ENCODE results near the gene ACP7.

ACP7 gene

GRCh38 chr19:39103151-39103550, 19.0 kb downstream of the ACP7 start:
- in situ Hi-C loops (cut with MboI; ENCODE audit: low sequenced_read_pairs): loop anchor here (25.0 kb wide), 1 partner anchor 434 kb away; the partner anchor contains the start of genes EID2 and EID2B

DNA sequence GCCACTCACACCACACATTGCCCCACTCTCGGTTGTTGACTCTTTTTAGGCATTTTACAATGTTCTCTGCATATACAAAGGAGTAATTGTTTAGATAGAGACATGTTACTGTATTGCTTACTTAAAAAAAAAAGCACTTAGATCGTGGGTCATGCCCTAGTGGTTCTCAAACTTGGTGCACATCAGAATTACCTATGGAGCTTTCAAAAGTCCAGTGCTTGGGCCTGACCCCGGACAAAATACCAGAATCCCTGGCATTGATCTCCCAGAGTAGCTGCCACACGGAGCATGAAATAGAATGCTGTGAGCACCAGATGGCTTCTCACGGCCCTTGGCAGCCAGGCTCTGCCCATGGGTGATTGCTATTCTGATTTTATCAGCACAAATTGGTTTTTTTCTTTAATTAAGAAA, 20.0 kb downstream of the ACP7 start:
- in situ Hi-C loops (cut with MboI; ENCODE audit: low sequenced_read_pairs): loop anchor here (25.0 kb wide), 1 partner anchor 433 kb away; the partner anchor contains the start of genes EID2 and EID2B

- in situ Hi-C loops (cut with MboI; ENCODE audit: low sequenced_read_pairs): loop anchor here (25.0 kb wide), 1 partner anchor 431 kb away; the partner anchor contains the start of genes EID2 and EID2B
Observed at GRCh38 chr19:39106194-39106593, 22.0 kb downstream of the ACP7 start.

DNA sequence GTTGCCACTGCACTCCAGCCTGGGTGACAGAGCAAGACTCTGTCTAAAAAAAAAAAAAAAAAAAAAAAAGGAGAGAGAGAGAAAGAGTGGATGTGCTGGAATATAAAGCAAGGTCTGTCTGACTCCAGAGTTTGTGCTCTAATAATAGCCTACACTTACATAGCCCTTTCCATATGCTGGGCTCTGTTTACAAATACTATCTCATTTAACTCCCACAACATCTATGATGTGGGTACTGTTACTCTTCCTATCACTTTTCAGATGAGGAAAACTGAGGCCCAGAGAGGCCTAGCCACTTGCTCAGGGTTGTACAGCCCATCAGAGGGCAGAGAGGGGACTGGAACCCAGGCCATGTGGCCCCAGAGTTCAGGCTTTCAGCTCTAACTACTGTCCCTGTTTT, 25.5 kb downstream of the ACP7 start:
- in situ Hi-C loops (cut with MboI; ENCODE audit: low sequenced_read_pairs): loop anchor here (25.0 kb wide), 1 partner anchor 428 kb away; the partner anchor contains the start of genes EID2 and EID2B

GRCh38 chr19:39110263-39110967, 26.2 kb downstream of the ACP7 start:
- in situ Hi-C loops (cut with MboI; ENCODE audit: low sequenced_read_pairs): loop anchor here (25.0 kb wide), 1 partner anchor 427 kb away; the partner anchor contains the start of genes EID2 and EID2B

DNA sequence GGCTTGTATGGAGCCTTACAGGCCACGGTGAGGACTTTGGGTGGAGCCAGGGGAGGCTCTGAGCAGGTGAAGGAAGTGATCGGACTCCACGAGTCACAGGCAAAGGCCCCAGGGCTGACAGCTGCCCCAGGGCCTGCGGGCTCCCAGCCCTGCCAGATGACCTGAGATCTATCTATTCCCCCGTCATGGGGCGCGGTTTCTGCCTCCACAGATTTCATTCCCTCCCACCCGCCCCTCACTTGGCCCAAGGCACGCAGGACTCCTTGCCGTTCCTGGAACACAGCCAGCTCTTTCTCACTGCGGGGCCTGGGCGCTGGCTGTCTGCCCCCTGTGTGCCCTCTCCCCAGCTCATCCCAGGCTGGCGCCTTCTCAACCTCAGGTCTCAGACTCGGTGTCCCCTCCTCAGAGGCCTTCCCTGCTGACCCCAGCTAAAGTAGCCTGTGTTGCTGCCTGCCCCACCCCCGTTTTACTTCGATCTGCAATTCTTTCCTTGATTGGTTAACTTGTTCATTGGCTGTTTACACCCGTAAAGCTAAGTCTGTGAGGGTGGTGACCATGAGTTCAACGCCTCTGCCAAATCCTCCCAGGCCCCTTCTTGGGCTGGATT, 27.5 kb downstream of the ACP7 start:
- in situ Hi-C loops (cut with MboI; ENCODE audit: low sequenced_read_pairs): loop anchor here (25.0 kb wide), 1 partner anchor 426 kb away; the partner anchor contains the start of genes EID2 and EID2B

- in situ Hi-C loops (cut with MboI; ENCODE audit: low sequenced_read_pairs): loop anchor here (25.0 kb wide), 1 partner anchor 425 kb away; the partner anchor contains the start of genes EID2 and EID2B
Observed at GRCh38 chr19:39112338-39112890, 28.2 kb downstream of the ACP7 start.

DNA sequence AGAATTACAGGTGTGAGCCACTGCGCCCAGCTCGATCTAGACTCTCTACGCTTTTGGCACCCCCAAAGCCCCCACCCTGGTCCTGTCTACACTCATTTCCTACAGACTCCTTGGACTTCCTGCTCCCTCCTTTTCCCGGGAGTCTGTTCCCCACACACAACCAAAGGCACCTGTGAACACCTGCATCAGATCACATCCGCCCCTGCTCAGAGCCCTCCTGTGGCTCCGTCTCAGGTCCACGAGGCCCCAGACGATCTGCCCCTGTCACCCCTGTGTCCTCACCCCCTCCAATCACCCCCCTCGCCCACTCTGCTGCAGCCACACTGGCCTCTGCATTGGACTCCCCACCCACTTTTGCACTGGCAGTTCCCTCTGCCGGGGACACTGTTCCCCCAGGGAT, 29.0 kb downstream of the ACP7 start:
- in situ Hi-C loops (cut with MboI; ENCODE audit: low sequenced_read_pairs): loop anchor here (25.0 kb wide), 1 partner anchor 424 kb away; the partner anchor contains the start of genes EID2 and EID2B

GRCh38 chr19:39115105-39115847, 31.1 kb downstream of the ACP7 start:
- in situ Hi-C loops (cut with MboI; ENCODE audit: low sequenced_read_pairs): loop anchor here (25.0 kb wide), 1 partner anchor 422 kb away; the partner anchor contains the start of genes EID2 and EID2B

DNA sequence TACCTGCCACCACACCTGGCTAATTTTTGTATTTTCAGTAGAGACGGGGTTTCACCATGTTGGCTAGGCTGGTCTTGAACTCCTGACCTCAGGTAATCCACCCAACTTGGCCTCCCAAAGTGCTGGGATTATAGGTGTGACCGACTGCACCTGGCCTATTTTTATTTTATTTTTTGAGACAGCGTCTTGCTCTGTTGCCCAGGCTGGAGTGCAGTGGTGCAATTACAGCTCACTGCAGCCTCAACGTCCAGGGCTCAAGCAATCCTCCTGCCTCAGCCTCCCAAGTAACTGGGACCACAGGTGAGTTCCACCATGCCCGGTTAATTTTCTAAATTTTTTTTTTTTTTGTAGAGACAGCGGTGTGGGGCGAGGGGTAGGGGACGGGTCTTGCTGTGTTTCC, 32.9 kb downstream of the ACP7 start:
- in situ Hi-C loops (cut with MboI; ENCODE audit: low sequenced_read_pairs): loop anchor here (25.0 kb wide), 1 partner anchor 420 kb away; the partner anchor contains the start of genes EID2 and EID2B

DNA sequence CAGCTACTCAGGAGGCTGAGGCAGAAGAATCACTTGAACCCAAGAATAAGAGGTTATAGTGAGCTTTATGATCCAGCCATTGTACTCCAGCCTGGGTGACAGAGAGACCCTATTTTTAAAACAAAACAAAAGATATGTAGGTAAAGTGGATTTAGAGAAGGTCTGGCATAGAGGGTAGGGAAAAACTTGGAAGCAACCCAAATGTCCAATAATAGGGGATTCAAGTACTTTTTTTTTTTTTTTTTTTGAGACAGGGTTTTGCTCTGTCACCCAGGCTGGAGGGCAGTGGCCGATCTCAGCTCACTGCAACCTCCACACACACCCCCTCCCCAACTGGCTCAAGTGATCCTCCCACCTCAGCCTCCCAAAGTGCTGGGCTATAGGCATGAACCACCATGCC, 35.7 kb downstream of the ACP7 start:
- in situ Hi-C loops (cut with MboI; ENCODE audit: low sequenced_read_pairs): loop anchor here (5.0 to 25.0 kb wide), 2 partner anchors 212 to 417 kb away; partner anchors contain the start of genes EID2 and EID2B

- in situ Hi-C loops (cut with MboI; ENCODE audit: low sequenced_read_pairs): loop anchor here (5.0 to 25.0 kb wide), 2 partner anchors 209 to 414 kb away; partner anchors contain the start of genes EID2 and EID2B
Observed at GRCh38 chr19:39122934-39123731, 39.0 kb downstream of the ACP7 start.

DNA sequence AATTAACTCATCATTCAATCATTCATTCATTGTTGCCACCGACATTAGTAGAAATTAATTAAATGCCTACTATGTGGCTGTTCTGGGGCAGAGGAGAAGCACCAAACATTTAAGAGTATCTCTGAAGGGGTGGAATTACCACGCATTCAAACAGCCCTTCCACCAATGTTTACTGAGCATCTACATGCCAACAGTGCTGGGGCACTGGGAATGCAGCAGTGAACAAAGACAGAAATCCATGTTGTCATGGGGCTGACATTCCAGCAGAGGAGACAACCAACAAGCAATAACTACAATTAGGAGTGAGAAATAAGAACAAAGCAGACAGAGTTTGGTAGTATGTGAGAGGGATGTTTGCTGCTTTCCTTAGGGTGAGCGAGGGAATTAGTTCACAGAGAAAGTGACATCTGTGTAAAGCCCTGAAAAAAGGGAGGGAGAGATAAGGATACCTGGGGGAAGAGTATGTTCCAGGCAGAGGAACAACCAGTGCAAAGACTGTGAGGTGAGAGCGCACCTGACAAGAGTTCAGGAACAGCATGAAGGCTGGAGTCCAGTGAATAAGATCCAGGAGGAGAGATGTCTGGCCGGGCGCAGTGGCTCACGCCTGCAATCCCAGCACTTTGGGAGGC, 40.1 kb downstream of the ACP7 start:
- in situ Hi-C loops (cut with MboI; ENCODE audit: low sequenced_read_pairs): loop anchor here (5.0 to 25.0 kb wide), 2 partner anchors 208 to 413 kb away; partner anchors contain the start of genes EID2 and EID2B

DNA sequence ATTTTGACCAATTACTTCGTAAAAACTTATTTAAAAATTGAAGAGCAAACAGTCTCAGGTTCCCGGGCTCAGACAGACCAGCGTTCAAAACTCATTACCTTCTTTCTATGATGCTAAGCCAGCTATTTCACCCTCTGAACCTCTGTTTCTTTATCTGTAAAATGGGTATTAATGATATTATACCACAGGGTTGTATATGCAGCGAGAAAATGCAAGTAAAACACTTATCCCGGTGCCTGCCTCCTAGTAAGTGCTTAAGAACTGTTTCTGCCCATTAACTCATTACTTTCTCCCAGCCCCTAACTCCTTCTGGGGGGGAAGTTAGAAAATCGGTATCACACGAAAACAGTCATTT, 41.0 kb downstream of the ACP7 start:
- in situ Hi-C loops (cut with MboI; ENCODE audit: low sequenced_read_pairs): no loop called here

GRCh38 chr19:39125554-39126311, 41.6 kb downstream of the ACP7 start, which contains the start of gene PAK4:
Gene PAK4, plus strand, starts transcription at chr19:39125786. Its CDS starts 43,768 bp downstream, at chr19:39169554.
- in situ Hi-C loops (cut with MboI; ENCODE audit: low sequenced_read_pairs): no loop called here

- in situ Hi-C loops (cut with MboI; ENCODE audit: low sequenced_read_pairs): no loop called here
Observed at GRCh38 chr19:39126312-39127187, 42.4 kb downstream of the ACP7 start.

DNA sequence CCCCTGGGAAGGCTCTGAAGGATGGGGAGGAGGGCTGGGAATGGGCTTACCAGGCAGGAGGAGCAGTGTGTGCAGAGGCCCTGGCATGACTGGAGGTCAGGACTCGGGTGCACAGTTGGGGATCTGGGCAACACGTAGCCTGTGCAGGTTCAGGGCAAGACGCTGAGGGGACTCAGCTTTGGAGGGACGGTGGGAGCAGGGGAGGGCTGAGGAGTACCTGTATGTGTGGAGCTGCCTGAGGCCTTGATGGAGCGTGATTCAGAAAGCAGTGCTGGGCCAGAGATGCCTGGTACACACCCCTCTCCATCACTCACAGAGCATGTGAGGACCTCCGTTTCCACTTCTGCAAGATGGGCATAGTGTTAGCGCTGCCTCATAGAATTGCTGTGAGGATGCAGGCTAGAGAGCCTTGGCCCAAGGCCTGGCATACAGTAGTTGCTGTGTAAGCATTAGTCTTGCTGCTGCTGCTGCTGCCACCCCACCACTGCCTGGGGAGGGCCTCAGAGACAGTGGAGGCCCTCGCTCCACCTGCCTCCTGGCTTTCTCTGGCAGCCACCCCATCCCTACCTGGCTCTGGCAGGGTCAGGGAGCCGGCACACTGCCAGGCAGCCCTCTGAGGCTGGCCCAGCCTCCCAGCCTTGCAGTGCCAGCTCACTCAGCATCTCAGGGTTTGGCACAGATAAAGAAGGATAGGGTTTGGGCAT, 43.8 kb downstream of the ACP7 start:
- in situ Hi-C loops (cut with MboI; ENCODE audit: low sequenced_read_pairs): no loop called here
